Islet of Langerhans (tissue), 1 donor: ENCODE results near the gene SEM1.
"Not testable (repeated sequence)": the region's sequence is repeated elsewhere in the genome, so short reads cannot be mapped to it uniquely, and the experiment has no call there.

Experiments
- FAIRE-seq: peaks from one replicate; lab custom pipeline; 2011; peaks lifted over from hg19 to GRCh38; lab: Jason Lieb, UNC

SEM1 gene

GRCh38 chr7:96709381-96710228 lies at the start of gene SEM1:
Gene SEM1 (minus strand): TSS chr7:96709846. CDS start chr7:96709763, 83 bp downstream.
- peak; percentile 93 for FAIRE-seq

DNA sequence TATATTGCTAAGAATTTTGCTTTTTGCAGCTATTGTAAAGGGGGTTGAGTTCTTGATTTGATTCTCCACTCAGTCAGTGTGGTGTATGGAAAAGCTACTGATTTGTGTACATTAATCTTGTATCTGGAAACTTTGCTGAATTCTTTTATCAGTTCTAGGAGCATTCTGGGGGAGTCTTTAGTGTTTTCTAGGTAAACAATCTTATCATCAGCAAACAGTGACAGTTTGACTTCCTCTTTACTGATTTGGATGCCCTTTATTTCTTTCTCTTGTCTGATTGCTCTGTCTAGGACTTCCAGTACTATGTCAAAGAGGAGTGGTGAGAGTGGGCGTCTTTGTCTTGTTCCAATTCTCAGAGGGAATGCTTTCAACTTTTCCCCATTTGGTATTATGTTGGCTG lies 48.2 kb upstream of the SEM1 start:
- FAIRE-seq = not testable (repeated sequence)

DNA sequence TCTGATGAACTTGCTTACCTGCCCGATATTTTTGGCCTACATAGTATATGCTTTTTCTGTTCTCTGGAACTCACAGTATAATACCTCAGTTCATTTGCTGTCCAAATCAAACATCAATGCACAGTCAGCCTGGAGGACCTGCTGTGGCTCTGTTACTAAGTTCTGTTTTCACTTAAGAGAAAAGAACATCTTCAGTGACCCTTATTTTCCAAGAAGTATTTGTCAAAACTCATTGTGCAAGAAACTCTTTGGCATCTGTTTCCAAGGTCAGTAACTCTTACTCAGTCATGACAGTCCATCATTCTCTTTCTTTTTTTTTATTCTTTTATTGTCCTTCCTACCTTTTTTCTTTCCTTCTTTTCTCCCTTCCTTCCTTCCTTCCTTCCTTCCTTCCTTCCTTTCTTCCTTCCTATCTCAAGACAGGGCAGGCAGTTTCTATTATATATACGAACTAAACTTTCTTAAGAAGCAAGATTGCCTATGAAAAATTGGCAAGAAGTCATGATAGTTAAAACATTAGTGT lies 37.8 kb upstream of the SEM1 start:
- FAIRE-seq = no peak

DNA sequence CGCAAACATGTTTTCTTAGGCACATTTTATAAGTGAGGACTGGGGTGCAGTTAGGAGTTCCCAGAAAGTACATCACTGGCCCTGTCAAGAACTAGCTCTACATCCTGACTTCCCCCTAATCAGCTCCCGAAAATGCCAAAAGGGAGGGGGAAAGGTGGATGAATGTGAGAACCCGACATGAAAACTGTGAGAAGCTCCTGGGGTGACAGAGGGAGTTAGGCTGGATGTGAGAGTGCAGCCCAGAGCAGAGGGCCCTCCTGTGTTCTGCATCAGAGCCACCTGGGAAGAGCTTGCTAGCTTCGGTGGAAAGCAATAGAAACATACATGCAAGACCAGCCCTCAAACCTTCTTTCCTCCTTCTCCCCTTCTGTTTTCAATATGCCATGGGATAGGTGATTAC lies 30.5 kb upstream of the SEM1 start:
- FAIRE-seq = no peak

DNA sequence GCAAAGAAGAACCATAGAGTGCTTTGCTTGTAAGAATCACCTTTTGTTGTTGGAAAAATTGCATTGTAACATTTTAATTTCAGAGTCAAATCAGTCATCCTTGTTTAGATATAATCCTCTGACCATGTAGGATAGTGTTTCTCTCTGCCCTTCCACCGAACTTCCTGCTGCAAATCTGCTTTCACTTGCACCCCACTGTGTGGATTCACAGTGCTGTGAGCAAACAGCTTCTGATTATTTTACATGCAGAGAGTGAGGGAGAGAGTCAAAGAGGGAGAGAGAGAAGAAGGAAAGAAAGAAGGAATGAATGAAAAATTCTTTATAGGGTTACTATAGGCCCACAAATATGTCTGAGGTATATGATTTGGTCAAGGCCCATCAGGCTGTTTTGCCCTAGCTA lies 30.0 kb upstream of the SEM1 start:
- FAIRE-seq = no peak

GRCh38 chr7:96739167-96739566 lies 29.5 kb upstream of the SEM1 start:
- no peak for FAIRE-seq

DNA sequence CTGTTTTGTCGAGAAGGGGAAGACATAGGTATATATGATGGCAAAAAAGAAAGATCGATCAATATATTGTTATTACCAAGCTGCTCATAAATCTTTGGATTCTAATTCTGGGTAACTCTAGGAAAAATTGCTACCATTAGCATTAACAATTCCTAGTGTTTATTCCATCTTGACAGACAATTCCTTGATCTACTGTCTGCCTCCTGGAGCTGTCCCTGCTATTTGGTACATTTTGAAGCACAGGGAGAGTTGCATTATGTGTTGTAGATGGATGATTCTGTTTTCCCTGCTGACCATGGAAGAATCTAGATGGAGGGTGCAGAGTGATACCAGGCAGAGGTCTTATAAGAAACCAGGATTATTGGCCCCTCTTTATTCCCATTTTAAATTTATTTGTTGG lies 29.1 kb upstream of the SEM1 start:
- FAIRE-seq = no peak

DNA sequence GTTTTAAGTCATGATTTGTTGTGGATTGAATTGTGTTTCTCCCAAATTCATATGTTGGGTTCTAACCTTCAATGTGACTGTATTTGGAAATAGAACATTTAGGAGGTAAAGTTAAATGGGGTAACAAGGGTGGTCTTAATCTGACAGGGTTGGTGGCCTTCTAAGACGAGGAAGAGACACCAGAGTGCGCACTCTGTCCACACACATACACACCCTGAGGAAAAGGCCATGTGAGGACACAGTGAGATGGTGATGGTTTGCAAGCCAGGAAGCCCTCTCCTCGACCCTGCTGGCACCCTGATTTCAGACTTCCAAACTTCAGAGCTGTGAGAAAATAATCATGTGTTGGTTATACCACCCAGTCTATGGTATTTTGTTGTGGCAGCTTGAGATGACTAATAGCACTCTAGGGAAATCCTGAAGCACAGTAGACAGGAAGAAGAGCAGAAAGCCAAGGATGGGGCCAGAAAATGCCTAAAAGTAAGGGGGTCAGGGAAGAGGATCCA lies 28.0 kb upstream of the SEM1 start:
- no peak for FAIRE-seq

GRCh38 chr7:96734343-96734742 lies 24.7 kb upstream of the SEM1 start:
- no peak for FAIRE-seq

DNA sequence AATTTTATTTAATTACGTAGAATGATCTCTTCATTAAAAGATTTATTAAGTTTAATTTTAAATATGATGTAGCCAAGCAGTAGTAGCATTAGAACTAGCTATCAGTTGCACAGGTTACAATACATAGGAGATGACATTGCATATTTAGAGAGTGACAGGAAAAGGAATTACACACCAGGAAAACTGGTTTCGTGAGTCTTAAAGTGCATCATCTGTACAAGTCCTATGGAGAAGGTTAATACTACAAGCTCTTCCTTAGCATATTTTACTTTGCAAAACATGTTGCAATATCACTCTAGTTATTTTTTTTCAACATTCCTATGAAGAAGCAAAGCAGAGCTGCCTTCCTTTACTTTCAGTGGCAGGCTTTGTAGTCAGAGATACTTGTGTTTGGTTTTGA lies 20.2 kb upstream of the SEM1 start:
- FAIRE-seq = no peak

GRCh38 chr7:96728139-96728538 lies 18.5 kb upstream of the SEM1 start:
- FAIRE-seq = no peak

GRCh38 chr7:96727534-96728088 lies 18.0 kb upstream of the SEM1 start:
- FAIRE-seq = no peak

DNA sequence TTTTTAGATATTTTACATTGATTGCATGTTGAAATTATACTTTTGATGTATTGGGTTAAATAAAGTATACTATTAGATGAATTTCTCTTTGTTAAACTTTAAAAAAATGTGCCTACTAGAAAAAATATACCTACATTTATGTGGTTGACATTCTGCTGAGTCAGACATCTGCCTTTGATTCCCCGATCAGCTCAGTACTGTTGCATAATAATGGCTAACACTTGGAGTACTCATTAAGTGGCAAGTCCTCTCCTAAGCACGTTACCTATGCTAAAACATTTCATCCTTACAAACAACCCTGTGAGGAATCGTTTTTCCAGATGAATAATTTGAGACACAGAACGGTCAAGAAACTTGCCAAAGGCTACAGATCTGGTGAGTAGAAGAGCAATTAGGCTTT lies 14.0 kb upstream of the SEM1 start:
- no peak for FAIRE-seq

DNA sequence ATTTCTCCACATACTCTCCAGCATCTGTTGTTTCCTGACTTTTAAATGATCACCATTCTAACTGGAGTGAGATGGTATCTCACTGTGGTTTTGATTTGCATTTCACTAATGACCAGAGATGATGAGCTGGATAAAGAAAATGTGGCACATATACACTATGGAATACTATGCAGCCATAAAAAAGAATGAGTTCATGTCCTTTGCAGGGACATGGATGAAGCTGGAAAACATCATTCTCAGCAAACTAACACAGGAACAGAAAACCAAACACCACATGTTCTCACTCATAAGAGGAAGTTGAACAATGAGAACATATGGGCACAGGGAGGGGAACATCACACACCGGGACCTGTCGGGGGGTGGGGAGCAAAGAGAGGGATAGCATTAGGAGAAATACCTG lies 13.3 kb upstream of the SEM1 start:
- FAIRE-seq = not testable (repeated sequence)

- FAIRE-seq = no peak
These were observed 11.2 kb upstream of the SEM1 start for GRCh38 chr7:96720843-96721242.

GRCh38 chr7:96719164-96719563 lies 9.5 kb upstream of the SEM1 start:
- no peak for FAIRE-seq

GRCh38 chr7:96718107-96719003 lies 8.7 kb upstream of the SEM1 start:
- FAIRE-seq = peak; percentile 100

- no peak for FAIRE-seq
These were observed 3.4 kb upstream of the SEM1 start for GRCh38 chr7:96713037-96713436.

DNA sequence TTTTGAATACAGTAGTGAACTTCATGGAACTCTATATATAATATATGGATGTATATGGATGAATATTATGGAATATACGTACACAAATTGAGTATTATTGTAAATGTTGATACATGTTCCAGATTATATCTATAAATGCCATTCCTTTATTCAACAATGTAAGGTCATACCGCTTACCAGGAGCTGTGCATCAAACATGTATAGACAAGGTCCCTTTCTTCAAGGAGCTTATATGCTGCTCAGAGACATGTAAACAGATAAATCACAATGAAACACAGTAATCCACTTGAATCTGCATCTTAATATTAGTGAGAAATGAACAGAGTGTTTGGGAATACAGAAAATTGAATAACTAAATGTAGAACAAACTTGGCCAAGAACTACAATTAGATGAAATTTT lies 898 bp upstream of the SEM1 start:
- no peak for FAIRE-seq

DNA sequence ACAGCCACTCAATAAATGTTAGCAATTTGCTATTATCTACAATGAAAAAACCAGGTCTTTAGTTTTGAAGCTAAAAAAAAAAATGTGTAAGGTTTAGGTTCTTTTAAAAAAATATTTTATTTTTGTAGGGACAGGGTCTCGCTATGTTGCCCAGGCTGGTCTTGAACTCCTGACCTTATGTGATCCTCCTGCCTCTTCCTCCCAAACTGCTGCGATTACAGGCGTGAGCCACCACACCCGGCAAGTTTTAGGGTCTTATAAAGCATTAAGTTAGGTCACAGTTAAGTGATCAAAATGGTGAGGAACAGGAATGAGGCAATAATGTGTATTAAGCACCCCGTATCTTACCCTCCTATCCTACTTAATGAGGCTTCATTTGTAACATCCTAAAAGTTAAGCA lies 774 bp downstream of the SEM1 start:
- no peak for FAIRE-seq

DNA sequence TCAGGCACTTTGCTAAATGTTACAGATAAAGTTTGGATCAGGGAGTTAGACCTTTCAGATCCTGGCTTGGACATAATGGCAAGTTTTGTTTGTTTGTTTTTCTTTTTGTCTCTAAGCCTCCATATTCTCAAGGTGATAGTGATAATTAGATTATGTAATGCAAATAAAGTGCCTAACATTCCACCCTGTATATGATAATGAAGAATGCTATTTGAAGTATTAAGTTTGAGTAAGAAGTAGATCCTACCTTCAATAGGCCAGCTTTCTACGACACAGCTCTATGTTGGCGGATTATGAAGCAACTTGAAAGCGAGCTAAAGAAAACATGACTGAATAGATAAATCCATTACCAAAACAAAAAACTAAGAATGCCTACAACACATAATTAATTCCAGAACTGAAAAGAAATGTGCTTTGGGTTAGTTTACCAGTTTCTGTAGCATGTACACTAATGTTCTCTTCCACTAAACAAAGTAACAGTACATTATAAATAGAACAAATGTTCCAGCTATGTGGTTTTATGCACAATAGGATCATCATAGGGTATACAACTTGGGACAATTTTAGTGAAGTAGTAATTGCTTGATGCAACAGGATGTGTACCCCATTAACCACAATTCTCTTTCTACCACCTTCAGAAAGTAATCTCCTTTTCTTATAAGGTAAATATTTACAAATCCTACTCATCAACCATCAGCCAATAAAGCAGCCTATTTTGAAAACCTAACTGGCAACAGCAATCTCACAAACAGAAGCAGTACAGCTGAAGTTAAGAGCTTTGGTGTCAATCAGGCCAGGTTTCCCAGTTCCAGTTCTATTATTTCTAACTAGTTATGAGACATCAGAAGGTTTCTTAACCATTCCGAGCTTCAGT lies 1.5 kb downstream of the SEM1 start:
- FAIRE-seq = no peak

DNA sequence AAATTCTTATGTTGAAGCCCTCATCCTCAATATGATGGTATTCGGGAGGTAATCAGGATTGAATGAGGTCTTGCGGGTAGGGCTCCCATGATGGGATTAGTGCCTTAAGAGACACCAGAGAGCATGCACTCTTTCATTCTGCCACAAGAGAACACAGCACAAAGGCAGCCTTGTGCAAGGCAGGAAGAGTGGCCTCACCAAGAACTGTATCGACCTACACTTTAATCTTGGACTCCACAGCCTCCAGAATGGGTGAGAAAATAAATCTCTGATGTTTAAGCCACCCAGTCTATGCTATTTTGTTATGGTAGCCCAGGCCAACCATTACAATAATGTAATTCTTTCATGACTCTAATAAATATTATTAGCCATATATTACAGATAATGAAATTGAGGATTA lies 8.4 kb downstream of the SEM1 start:
- FAIRE-seq = no peak
